ENCODE results near the gene CDON.
"Not testable (repeated sequence)": the region's sequence is repeated elsewhere in the genome, so short reads cannot be mapped to it uniquely, and the experiment has no call there.

Gene CDON

GRCh38 chr11:126048197-126048596 lies 14.5 kb downstream of the CDON start:
- no peak for DNase-seq (ENCODE audit: low read depth)

GRCh38 chr11:126046570-126047195 lies 16.0 kb downstream of the CDON start:
- no peak for DNase-seq (ENCODE audit: low read depth)

GRCh38 chr11:126039485-126040271 lies 23.0 kb downstream of the CDON start:
- DNase-seq (ENCODE audit: low read depth), result peak; percentile 13

- DNase-seq (ENCODE audit: low read depth), result no peak
These were observed 26.9 kb downstream of the CDON start for GRCh38 chr11:126035718-126036117.

- no peak for DNase-seq (ENCODE audit: low read depth)
These were observed 27.7 kb downstream of the CDON start for GRCh38 chr11:126034933-126035425.

- DNase-seq (ENCODE audit: low read depth), result no peak
These were observed 28.4 kb downstream of the CDON start for GRCh38 chr11:126034039-126034932.

GRCh38 chr11:126032375-126032774 lies 30.3 kb downstream of the CDON start:
- DNase-seq (ENCODE audit: low read depth), result no peak

- DNase-seq (ENCODE audit: low read depth), result no peak
These were observed 32.9 kb downstream of the CDON start for GRCh38 chr11:126029805-126030204.

GRCh38 chr11:126029237-126029636 lies 33.4 kb downstream of the CDON start:
- no peak for DNase-seq (ENCODE audit: low read depth)

GRCh38 chr11:126028534-126028933 lies 34.1 kb downstream of the CDON start:
- DNase-seq (ENCODE audit: low read depth), result not testable (repeated sequence)

- DNase-seq (ENCODE audit: low read depth), result no peak
These were observed 36.1 kb downstream of the CDON start for GRCh38 chr11:126026579-126026978.

- DNase-seq (ENCODE audit: low read depth), result no peak
These were observed 36.8 kb downstream of the CDON start for GRCh38 chr11:126025822-126026221.

GRCh38 chr11:126024123-126024522 lies 38.5 kb downstream of the CDON start:
- no peak for DNase-seq (ENCODE audit: low read depth)

- DNase-seq (ENCODE audit: low read depth), result no peak
These were observed 49.8 kb downstream of the CDON start for GRCh38 chr11:126012852-126013251.

- DNase-seq (ENCODE audit: low read depth), result no peak
These were observed 50.9 kb downstream of the CDON start for GRCh38 chr11:126011754-126012153.

- DNase-seq (ENCODE audit: low read depth), result no peak
These were observed 51.4 kb downstream of the CDON start for GRCh38 chr11:126011265-126011664.

- DNase-seq (ENCODE audit: low read depth), result no peak
These were observed 53.7 kb downstream of the CDON start for GRCh38 chr11:126008956-126009355.

- peak; percentile 20 for DNase-seq (ENCODE audit: low read depth)
These were observed 55.4 kb downstream of the CDON start for GRCh38 chr11:126007238-126007637.

GRCh38 chr11:126006068-126006467 lies 56.6 kb downstream of the CDON start:
- DNase-seq (ENCODE audit: low read depth), result no peak

GRCh38 chr11:126002181-126002580 lies 60.5 kb downstream of the CDON start:
- DNase-seq (ENCODE audit: low read depth), result no peak

GRCh38 chr11:125999234-125999880 lies 63.3 kb downstream of the CDON start:
- no peak for DNase-seq (ENCODE audit: low read depth)

- DNase-seq (ENCODE audit: low read depth), result no peak
These were observed 64.4 kb downstream of the CDON start for GRCh38 chr11:125998267-125998666.
